Measurements from ENCODE around the gene BAIAP2L2.

Gene BAIAP2L2

GRCh38 chr22:38106814-38107578 lies 3.5 kb downstream of the BAIAP2L2 start:
- no peak for DNase-seq

GRCh38 chr22:38104084-38104483 lies 6.4 kb downstream of the BAIAP2L2 start:
- DNase-seq, result no peak

GRCh38 chr22:38103641-38104040 lies 6.8 kb downstream of the BAIAP2L2 start:
- DNase-seq, result no peak

GRCh38 chr22:38098410-38099249 lies 11.9 kb downstream of the BAIAP2L2 start:
- DNase-seq, result no peak

GRCh38 chr22:38097557-38098409 lies 12.7 kb downstream of the BAIAP2L2 start:
- no peak for DNase-seq

GRCh38 chr22:38097058-38097457 lies 13.4 kb downstream of the BAIAP2L2 start:
- DNase-seq, result no peak

- DNase-seq, result no peak
These were observed 21.0 kb downstream of the BAIAP2L2 start for GRCh38 chr22:38089474-38089851.

- DNase-seq, result no peak
These were observed 21.6 kb downstream of the BAIAP2L2 start for GRCh38 chr22:38088629-38089473.

- no peak for DNase-seq
These were observed 22.6 kb downstream of the BAIAP2L2 start for GRCh38 chr22:38087855-38088254.

- no peak for DNase-seq
These were observed 23.5 kb downstream of the BAIAP2L2 start for GRCh38 chr22:38086942-38087341.

- DNase-seq, result no peak
These were observed 24.3 kb downstream of the BAIAP2L2 start for GRCh38 chr22:38086001-38086845.

GRCh38 chr22:38085501-38085900 lies 25.0 kb downstream of the BAIAP2L2 start:
- DNase-seq, result no peak

- DNase-seq, result no peak
These were observed 25.4 kb downstream of the BAIAP2L2 start for GRCh38 chr22:38085056-38085455.

GRCh38 chr22:38083931-38084631 lies 26.4 kb downstream of the BAIAP2L2 start, which contains the start of gene SLC16A8:
Gene SLC16A8, minus strand, starts transcription at chr22:38084184. Its CDS starts 1,311 bp downstream, at chr22:38082873.
- no peak for DNase-seq

- no peak for DNase-seq
These were observed 27.3 kb downstream of the BAIAP2L2 start for GRCh38 chr22:38082986-38083710.

GRCh38 chr22:38081941-38082828 lies 28.3 kb downstream of the BAIAP2L2 start:
- peak in 1 of 2 donors; percentile 24 for DNase-seq

- no peak for DNase-seq
These were observed 28.9 kb downstream of the BAIAP2L2 start for GRCh38 chr22:38081636-38081940.

- DNase-seq, result no peak
These were observed 29.4 kb downstream of the BAIAP2L2 start for GRCh38 chr22:38080850-38081635.
